Pulmonary artery endothelial cell (primary cell): ENCODE data around the gene PJA1. TPM values are rescaled to one million over a fixed set of nuclear protein-coding genes. Genes with fewer than 3 reads are reported as not detected.

Source experiments
- DNase-seq: peaks from one replicate; pipeline ENCODE4 v3.0.0-alpha.2; 2011; ENCODE audit warnings: low read depth, low spot score
- total RNA-seq: library from RNA; depleted of rRNA; stranded (reverse); fragments of >200 nt; gene quantifications from 2 replicates; pipeline ENCODE4 v1.2.3, GENCODE V29; 2014

The PJA1 gene
- total RNA-seq, 1 donor from 2014 or later: 20.5 TPM

GRCh38 chrX:69172937-69173336 lies 7.7 kb upstream of the PJA1 start:
- DNase-seq: no peak

GRCh38 chrX:69170319-69170718 lies 5.1 kb upstream of the PJA1 start:
- no peak for DNase-seq

- no peak for DNase-seq
Observed at GRCh38 chrX:69163936-69164741, 1.1 kb downstream of the PJA1 start.

- DNase-seq: no peak
Observed at GRCh38 chrX:69162361-69162865, 2.8 kb downstream of the PJA1 start.

GRCh38 chrX:69161786-69162349 lies 3.4 kb downstream of the PJA1 start:
- DNase-seq: no peak

- DNase-seq: no peak
Observed at GRCh38 chrX:69161371-69161770, 3.9 kb downstream of the PJA1 start.

- no peak for DNase-seq
Observed at GRCh38 chrX:69158166-69158980, 6.9 kb downstream of the PJA1 start.

GRCh38 chrX:69156638-69157037 lies 8.6 kb downstream of the PJA1 start:
- DNase-seq: no peak

- no peak for DNase-seq
Observed at GRCh38 chrX:69155786-69156520, 9.3 kb downstream of the PJA1 start.

- no peak for DNase-seq
Observed at GRCh38 chrX:69154051-69154450, 11.2 kb downstream of the PJA1 start.

- DNase-seq: no peak
Observed at GRCh38 chrX:69153060-69153730, 12.1 kb downstream of the PJA1 start.

- DNase-seq: no peak
Observed at GRCh38 chrX:69152417-69152841, 12.8 kb downstream of the PJA1 start.

GRCh38 chrX:69151866-69152284 lies 13.4 kb downstream of the PJA1 start:
- DNase-seq: no peak

GRCh38 chrX:69150281-69150960 lies 14.8 kb downstream of the PJA1 start:
- no peak for DNase-seq

GRCh38 chrX:69149466-69150280 lies 15.6 kb downstream of the PJA1 start:
- no peak for DNase-seq

- no peak for DNase-seq
Observed at GRCh38 chrX:69148946-69149345, 16.3 kb downstream of the PJA1 start.

- no peak for DNase-seq
Observed at GRCh38 chrX:69146739-69147138, 18.5 kb downstream of the PJA1 start.

GRCh38 chrX:69145714-69146113 lies 19.5 kb downstream of the PJA1 start:
- no peak for DNase-seq
